ENCODE data around the gene CTRB1. TPM values are rescaled to one million over a fixed set of nuclear protein-coding genes. Genes with fewer than 3 reads are reported as not detected.

Gene CTRB1
- total and polyA plus RNA-seq, 2 of the 8 experiments (the other 6 are each of a cell fraction or from before 2014, with no cell fraction given): not detected

DNA sequence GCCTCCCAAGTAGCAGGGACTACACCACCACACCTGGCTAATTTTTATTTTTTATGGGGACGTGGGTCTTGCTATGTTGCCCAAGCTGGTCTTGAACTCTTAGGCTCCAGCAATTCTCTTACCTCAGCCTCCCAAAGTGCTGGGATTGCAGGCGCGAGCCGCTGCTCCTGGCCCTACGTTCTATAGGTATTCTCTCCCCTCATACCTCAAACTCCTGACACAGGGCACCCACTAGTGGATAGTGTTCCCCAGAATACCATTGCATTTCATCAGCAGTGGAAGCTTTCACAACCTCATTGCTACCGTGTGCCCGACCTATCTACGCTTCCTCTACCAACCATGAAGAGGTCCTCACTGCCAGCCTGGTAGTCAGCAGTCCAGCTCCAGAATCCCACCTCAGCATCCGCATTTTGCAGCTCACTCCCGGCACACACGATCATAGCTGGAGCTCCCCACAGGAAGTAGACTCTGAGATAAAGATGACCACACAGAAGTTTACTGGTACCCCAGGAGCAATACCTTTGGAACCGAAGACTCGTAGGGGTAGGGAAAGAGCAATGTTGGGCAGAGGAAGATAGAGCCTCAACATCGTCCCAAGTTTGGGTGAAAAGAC is 21.2 kb upstream of the CTRB1 start:
- no peaks in the 10 kb centered on the region for H3K9me3 ChIP-seq (ENCODE audit: insufficient read depth in 2 of 2, low read depth in 1 of 2, low read length in 1 of 2)
- H3K4me2 ChIP-seq (ENCODE audit: insufficient read depth in 1 of 2, low read depth in 2 of 2, low read length in 2 of 2): no peak overlapping the region
- H3K27ac ChIP-seq (ENCODE audit: low read depth, low read length): no peak overlapping the region
- 91% methylated on average over 14 of the region's 14 CpGs; no CpG with 5 or more reads in 1 of the 2 experiments for WGBS, 2 experiments (ENCODE audit: extremely low coverage in 1 of 2, insufficient coverage in 1 of 2, insufficient read length in 1 of 2, insufficient replicate concordance in 2 of 2, low coverage in 1 of 2, low lambda C conversion rate in 2 of 2, missing lambda C conversion rate in 1 of 2)
- H2BK120ac ChIP-seq (replicated peaks; ENCODE audit: low read depth, low read length): no peak overlapping the region
- H3K4me1 ChIP-seq (replicated peaks in 1 of 4; ENCODE audit: control insufficient read depth in 3 of 4, insufficient read depth in 4 of 4, low read length in 3 of 4): peaks cover 0 to 2% (median 0%) of the 10 kb centered on the region in 4 experiments; a peak in 3 of 7 replicates
- H2BK12ac ChIP-seq (ENCODE audit: low read depth, low read length): no peak overlapping the region
- H2AFZ ChIP-seq (ENCODE audit: low read length): peak overlapping the region; percentile 59
- POLR2A ChIA-PET (ENCODE audit: partially characterized antibody): interaction anchor here (1.1 kb wide), 1 partner anchor 38 kb away, joined by 3 read pairs; no protein-coding TSS in a partner anchor
- CTCF ChIA-PET (ENCODE audit: partially characterized antibody): interaction anchor here (1.0 to 10.4 kb wide), 16 partner anchors 11 to 424 kb away, joined by 3 to 157 read pairs (median 6); partner anchors contain the start of gene CTRB1
- H4K5ac ChIP-seq (ENCODE audit: insufficient read length, low read depth, low read length): no peak overlapping the region
- H3K14ac ChIP-seq (ENCODE audit: insufficient read length): no peak overlapping the region
- H2AK5ac ChIP-seq (ENCODE audit: low read depth, low read length): no peak overlapping the region
- TF ChIP-seq BRCA1 (IDR thresholded peaks at IDR 0.05; ENCODE audit: low read depth, low read length) (no peak), RAD21 (IDR thresholded peaks at IDR 0.05 in 1 of 2, conservative IDR thresholded peaks at IDR 0.05 in 1 of 2; ENCODE audit: low read depth in 2 of 2, low read length in 2 of 2) (0 out of 4 replicates have a peak, but pooled peaks of 1 of the 2 experiments have one; percentile 17), RBBP5 (IDR thresholded peaks at IDR 0.05; ENCODE audit: borderline replicate concordance, low read depth, low read length) (no peak), SP1 (IDR thresholded peaks at IDR 0.05; ENCODE audit: low read depth, low read length) (peak; percentile 82)
- no peaks in the 10 kb centered on the region for H4K20me1 ChIP-seq (replicated peaks in 1 of 2; ENCODE audit: control insufficient read depth in 1 of 2, insufficient read depth in 2 of 2, low read length in 2 of 2)
- no peak overlapping the region for H3K9ac ChIP-seq (replicated peaks in 1 of 4; ENCODE audit: extremely low read depth in 1 of 4, low read depth in 3 of 4, low read length in 3 of 4)
- no peaks in the 10 kb centered on the region for H3K36me3 ChIP-seq (ENCODE audit: control insufficient read depth in 2 of 4, insufficient read depth in 4 of 4, low read length in 3 of 4)
- H3K4me3 ChIP-seq (ENCODE audit: extremely low read depth in 1 of 4, insufficient read depth in 2 of 4, low read depth in 3 of 4, low read length in 4 of 4): no peak overlapping the region
- no peak overlapping the region for H3K23ac ChIP-seq (ENCODE audit: insufficient read length)
- no peak overlapping the region for H3K56ac ChIP-seq (replicated peaks; ENCODE audit: insufficient read length, low read depth, low read length)
- no peak overlapping the region for H2BK20ac ChIP-seq (ENCODE audit: low read length)
- no peaks in the 10 kb centered on the region for H3K79me2 ChIP-seq (ENCODE audit: control insufficient read depth in 1 of 2, insufficient read depth in 2 of 2, low read length in 2 of 2)
- no peak overlapping the region for H3K4ac ChIP-seq (replicated peaks; ENCODE audit: insufficient read length, low read depth, low read length)
- no peaks in the 10 kb centered on the region for H3K27me3 ChIP-seq (replicated peaks in 1 of 4; ENCODE audit: control insufficient read depth in 3 of 4, extremely low read depth in 1 of 4, insufficient read depth in 3 of 4, low read length in 3 of 4)
- DNase-seq (ENCODE audit: low read depth in 1 of 2, low spot score in 2 of 2) (no peak), FAIRE-seq (no peak)
- no peak overlapping the region for H3K18ac ChIP-seq (ENCODE audit: extremely low read depth, low read length)
- no peaks in the 10 kb centered on the region for H3K79me1 ChIP-seq (ENCODE audit: low read depth, low read length)
- H2BK15ac ChIP-seq (ENCODE audit: low read length): no peak overlapping the region
- no peak overlapping the region for H4K8ac ChIP-seq (ENCODE audit: extremely low read depth, insufficient read depth, low read length)
- H4K91ac ChIP-seq (replicated peaks; ENCODE audit: insufficient read length, low read length): no peak overlapping the region
- H2BK5ac ChIP-seq (ENCODE audit: low read depth, low read length): no peak overlapping the region
- H3K23me2 ChIP-seq (ENCODE audit: low read depth, low read length): no peaks in the 10 kb centered on the region
